PFSK-1 (cell line): Measurements from ENCODE around the gene SCGB1A1.

Experiments
- POLR2AphosphoS5 ChIP-seq: IDR thresholded peaks from 2 replicates; pipeline ENCODE4 v1.6.1; 2012; ENCODE audit warnings: low read depth, mild to moderate bottlenecking, control low read depth, low read length, moderate library complexity
- SIN3A ChIP-seq: IDR thresholded peaks from 2 replicates; pipeline ENCODE4 v1.6.1; 2012; ENCODE audit warnings: mild to moderate bottlenecking, low read length, moderate library complexity, borderline replicate concordance; ENCODE audit not compliant: insufficient read depth

DNA sequence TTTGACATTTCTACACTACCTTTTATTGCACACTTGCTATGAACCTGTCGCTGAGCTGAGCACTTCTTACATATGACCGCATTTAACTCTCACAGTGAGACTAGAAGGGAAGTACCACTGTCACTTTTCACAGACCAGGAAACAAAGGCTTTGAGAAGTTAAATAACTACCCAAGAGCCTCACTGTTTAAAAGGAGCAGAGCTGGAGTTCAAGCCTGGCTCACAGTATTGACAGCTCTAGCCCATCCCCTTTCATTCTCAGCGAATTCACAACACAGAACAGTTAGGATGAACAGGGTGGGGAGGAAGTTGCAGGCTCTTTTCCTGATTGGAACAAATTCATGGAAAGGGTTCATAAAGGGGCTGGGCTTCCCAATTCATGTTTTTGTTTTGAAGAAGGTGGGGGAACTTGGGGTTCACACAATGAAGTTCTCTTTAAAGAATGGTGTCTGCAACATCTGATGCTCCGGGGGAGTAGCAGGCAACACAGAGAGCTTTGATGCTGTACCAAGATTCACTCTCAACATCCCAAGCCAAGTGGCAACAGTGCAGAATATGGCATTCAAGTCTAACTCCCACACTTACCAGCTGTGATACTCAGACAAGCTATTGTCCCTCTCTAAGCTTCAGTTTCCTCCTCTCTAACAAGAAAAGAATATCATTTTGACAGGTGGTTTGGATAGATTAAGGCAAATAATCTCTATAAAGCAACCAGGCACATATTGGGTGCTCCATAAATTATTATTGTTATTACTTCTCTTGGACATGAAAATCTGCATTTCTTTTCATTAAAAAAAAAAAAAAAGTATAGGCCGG lies 17.2 kb downstream of the SCGB1A1 start:
- TF ChIP-seq SIN3A (no peak), POLR2AphosphoS5 (no peak)
